Measurements from ENCODE around the gene FSCN2. TPM values are rescaled to one million over a fixed set of nuclear protein-coding genes. Genes with fewer than 3 reads are reported as not detected.

Gene FSCN2
- total RNA-seq, 2 experiments from 2014 or later: 1.6 to 6.7 TPM

DNA sequence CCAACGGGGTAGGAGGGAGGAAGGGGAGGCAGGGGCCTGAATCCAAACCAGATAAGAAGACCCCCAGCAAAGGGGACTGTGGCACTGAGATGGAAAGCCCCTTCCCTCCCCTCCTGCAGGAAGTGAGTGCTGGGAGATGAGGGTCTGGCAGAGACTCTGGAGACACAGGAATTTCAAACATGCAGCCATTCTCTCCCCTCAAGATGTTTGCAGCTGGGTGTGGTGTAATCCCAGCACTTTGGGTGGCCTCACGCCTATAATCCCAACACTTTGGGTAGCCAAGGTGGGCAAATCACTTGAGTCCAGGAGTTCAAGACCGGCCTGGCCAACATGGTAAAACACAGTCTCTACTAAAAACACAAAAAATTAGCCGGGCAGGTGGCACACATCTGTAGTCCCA is 57.9 kb downstream of the FSCN2 start:
- TF ChIP-seq, protein P1, sequence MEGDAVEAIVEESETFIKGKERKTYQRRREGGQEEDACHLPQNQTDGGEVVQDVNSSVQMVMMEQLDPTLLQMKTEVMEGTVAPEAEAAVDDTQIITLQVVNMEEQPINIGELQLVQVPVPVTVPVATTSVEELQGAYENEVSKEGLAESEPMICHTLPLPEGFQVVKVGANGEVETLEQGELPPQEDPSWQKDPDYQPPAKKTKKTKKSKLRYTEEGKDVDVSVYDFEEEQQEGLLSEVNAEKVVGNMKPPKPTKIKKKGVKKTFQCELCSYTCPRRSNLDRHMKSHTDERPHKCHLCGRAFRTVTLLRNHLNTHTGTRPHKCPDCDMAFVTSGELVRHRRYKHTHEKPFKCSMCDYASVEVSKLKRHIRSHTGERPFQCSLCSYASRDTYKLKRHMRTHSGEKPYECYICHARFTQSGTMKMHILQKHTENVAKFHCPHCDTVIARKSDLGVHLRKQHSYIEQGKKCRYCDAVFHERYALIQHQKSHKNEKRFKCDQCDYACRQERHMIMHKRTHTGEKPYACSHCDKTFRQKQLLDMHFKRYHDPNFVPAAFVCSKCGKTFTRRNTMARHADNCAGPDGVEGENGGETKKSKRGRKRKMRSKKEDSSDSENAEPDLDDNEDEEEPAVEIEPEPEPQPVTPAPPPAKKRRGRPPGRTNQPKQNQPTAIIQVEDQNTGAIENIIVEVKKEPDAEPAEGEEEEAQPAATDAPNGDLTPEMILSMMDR (conservative IDR thresholded peaks at IDR 0.05; ENCODE audit: low read length): no peak
- no peak for TF ChIP-seq EZH2phosphoT487 (IDR thresholded peaks at IDR 0.05; ENCODE audit: borderline replicate concordance, low read depth, low read length)
- POLR2A ChIA-PET: no interaction called here
- no peaks in the 10 kb centered on the region for H3K79me2 ChIP-seq (ENCODE audit: insufficient read depth, low read depth, low read length)
- no peaks in the 10 kb centered on the region for H3K4me1 ChIP-seq (ENCODE audit: insufficient read depth, low read length, poor library complexity, severe bottlenecking)
- H3K36me3 ChIP-seq (ENCODE audit: insufficient read depth, low read length): peaks cover 93% of the 10 kb centered on the region
- H4K20me1 ChIP-seq (ENCODE audit: insufficient read depth, low read length): no peaks in the 10 kb centered on the region
- CTCF ChIA-PET (ENCODE audit: unreplicated experiment): no interaction called here
- no peaks in the 10 kb centered on the region for H3K9me2 ChIP-seq (ENCODE audit: insufficient read depth, low read length)
- H2AFZ ChIP-seq (ENCODE audit: low read length): no peak overlapping the region
- no TSS peak for BruUV-seq (replicated peaks)
- H3K4me3 ChIP-seq (ENCODE audit: low read depth, low read length, poor library complexity, severe bottlenecking): no peak overlapping the region
- H3K27ac ChIP-seq (ENCODE audit: low read depth, low read length, poor library complexity, severe bottlenecking): no peak overlapping the region
- intact Hi-C loops (cut with micrococcal nuclease; ENCODE audit: unreplicated experiment): no loop called here
- no peak overlapping the region for H3K4me2 ChIP-seq (ENCODE audit: low read length)
- H3K9me3 ChIP-seq (ENCODE audit: low read length): no peaks in the 10 kb centered on the region
- no peak for DNase-seq (ENCODE audit: low spot score)

Small RNA genes within 50 kb of the gene (small RNA-seq; reads per million reads assigned to genes)
- gene RF00019: not detected

Other genes with a start within 250 kb of the FSCN2 start
- gene SLC38A10, start 233.1 kb upstream of the FSCN2 start, total RNA-seq (2014; rRNA removed; shearing (Covaris generic)): 50.5 and 56.0 TPM in 2 replicates
- 147 and 150 TPM in 2 replicates for gene SLC38A10, start 233.1 kb upstream of the FSCN2 start, total RNA-seq (2022)
- 1.4 and 5.2 TPM in 2 replicates for gene BAHCC1, start 132.9 kb upstream of the FSCN2 start, total RNA-seq (2014; rRNA removed; shearing (Covaris generic))
- gene BAHCC1, start 132.9 kb upstream of the FSCN2 start, total RNA-seq (2022): 5.5 and 5.7 TPM in 2 replicates
- gene ACTG1, start 15.6 kb upstream of the FSCN2 start, total RNA-seq (2014; rRNA removed; shearing (Covaris generic)): 2,245 and 2,707 TPM in 2 replicates
- 2,459 and 2,894 TPM in 2 replicates for gene ACTG1, start 15.6 kb upstream of the FSCN2 start, total RNA-seq (2022)
- 51.1 and 65.2 TPM in 2 replicates for gene FAAP100, start 24.0 kb downstream of the FSCN2 start, total RNA-seq (2014; rRNA removed; shearing (Covaris generic))
- 64.4 and 74.2 TPM in 2 replicates for gene FAAP100, start 24.0 kb downstream of the FSCN2 start, total RNA-seq (2022)
- 59.4 and 69.6 TPM in 2 replicates for gene NPLOC4, start 108.7 kb downstream of the FSCN2 start, total RNA-seq (2014; rRNA removed; shearing (Covaris generic))
- gene NPLOC4, start 108.7 kb downstream of the FSCN2 start, total RNA-seq (2022): 118 and 119 TPM in 2 replicates
- 0.95 and 1.3 TPM in 2 replicates for gene TSPAN10, start 108.8 kb downstream of the FSCN2 start, total RNA-seq (2014; rRNA removed; shearing (Covaris generic))
- gene TSPAN10, start 108.8 kb downstream of the FSCN2 start, total RNA-seq (2022): 1.7 and 2.4 TPM in 2 replicates
- gene PDE6G, start 128.2 kb downstream of the FSCN2 start, total RNA-seq (2014; rRNA removed; shearing (Covaris generic)): not detected in 2 replicates
- gene PDE6G, start 128.2 kb downstream of the FSCN2 start, total RNA-seq (2022): 0.44 TPM in 1 of 2 replicates, not detected in the other
- gene OXLD1, start 138.2 kb downstream of the FSCN2 start, total RNA-seq (2014; rRNA removed; shearing (Covaris generic)): 148 and 151 TPM in 2 replicates
- gene OXLD1, start 138.2 kb downstream of the FSCN2 start, total RNA-seq (2022): 116 and 121 TPM in 2 replicates
- 39.4 and 39.9 TPM in 2 replicates for gene CCDC137, start 138.4 kb downstream of the FSCN2 start, total RNA-seq (2014; rRNA removed; shearing (Covaris generic))
- 61.1 and 61.4 TPM in 2 replicates for gene CCDC137, start 138.4 kb downstream of the FSCN2 start, total RNA-seq (2022)
- gene ARL16, start 155.4 kb downstream of the FSCN2 start, total RNA-seq (2014; rRNA removed; shearing (Covaris generic)): 86.1 and 86.4 TPM in 2 replicates
- 49.8 and 52.2 TPM in 2 replicates for gene ARL16, start 155.4 kb downstream of the FSCN2 start, total RNA-seq (2022)
- 120 and 162 TPM in 2 replicates for gene HGS, start 155.6 kb downstream of the FSCN2 start, total RNA-seq (2014; rRNA removed; shearing (Covaris generic))
- 175 and 219 TPM in 2 replicates for gene HGS, start 155.6 kb downstream of the FSCN2 start, total RNA-seq (2022)
- 49.8 and 67.2 TPM in 2 replicates for gene MRPL12, start 175.0 kb downstream of the FSCN2 start, total RNA-seq (2014; rRNA removed; shearing (Covaris generic))
- gene MRPL12, start 175.0 kb downstream of the FSCN2 start, total RNA-seq (2022): 143 and 189 TPM in 2 replicates
- 46.3 and 46.9 TPM in 2 replicates for gene SLC25A10, start 183.9 kb downstream of the FSCN2 start, total RNA-seq (2014; rRNA removed; shearing (Covaris generic))
- 41.3 and 45.6 TPM in 2 replicates for gene SLC25A10, start 183.9 kb downstream of the FSCN2 start, total RNA-seq (2022)

Data from OCI-LY7 (cell line).